HepG2 (cell line): ENCODE results near the gene NMBR. TPM values are rescaled to one million over a fixed set of nuclear protein-coding genes. Genes with fewer than 3 reads are reported as not detected.
A peak's percentile ranks its signal among the peaks of the same experiment; 100 is the strongest.

ENCODE experiments used
- EHMT2 ChIP-seq: fragments of 200-600 bp; sonication (generic); IDR thresholded peaks from 2 replicates; pipeline ENCODE4 v1.7.0; 2017; ENCODE audit warnings: antibody characterized with exemption, low read depth, low read length, borderline replicate concordance
- ISL2 ChIP-seq: sonication (generic); formaldehyde crosslinking; IDR thresholded peaks from 2 replicates; pipeline ENCODE4 v1.5.0; 2020; ENCODE audit warnings: missing genetic modification reagents
- MIER2 ChIP-seq: IDR thresholded peaks from 2 replicates; pipeline ENCODE4 v1.6.1; 2016; ENCODE audit warnings: missing biosample characterization, missing genetic modification reagents
- NCOA2 ChIP-seq: sonication (generic); formaldehyde crosslinking; IDR thresholded peaks from 2 replicates; pipeline ENCODE4 v1.8.0; 2022; ENCODE audit warnings: inconsistent platforms
- PRMT3 ChIP-seq: sonication (generic); formaldehyde crosslinking; IDR thresholded peaks from 2 replicates; pipeline ENCODE4 v1.8.1; 2022; ENCODE audit warnings: low read depth, mild to moderate bottlenecking, moderate library complexity, missing genetic modification reagents, borderline replicate concordance
- TARDBP ChIP-seq: sonication (generic); formaldehyde crosslinking; IDR thresholded peaks from 2 replicates; pipeline ENCODE4 v1.8.0; 2022; ENCODE audit warnings: mild to moderate bottlenecking, missing genetic modification reagents
- ZNF772 ChIP-seq: sonication (generic); formaldehyde crosslinking; IDR thresholded peaks from 2 replicates; pipeline ENCODE4 v1.5.0; 2020; ENCODE audit warnings: mild to moderate bottlenecking, missing genetic modification reagents
- ZNF891 ChIP-seq: sonication (generic); formaldehyde crosslinking; IDR thresholded peaks from 2 replicates; pipeline ENCODE4 v1.5.0; 2020; ENCODE audit warnings: mild to moderate bottlenecking, missing genetic modification reagents
- polyA plus RNA-seq, 8 experiments: library from polyadenylated mRNA; depleted of rRNA in 3 of 8; stranded (reverse) in 7 of 8; unstranded in 1 of 8; fragments of >200 nt; fragmentation: Illumina TruSeq in 4 of 8; extraction: Trizol in 4 of 8; gene quantifications; 2 replicates each; pipeline versions ENCODE4 v1.2.1 to v1.2.3, GENCODE V29; 2011 to 2016; ENCODE audit warnings: low read depth in 4 of 8, missing spikeins in 1 of 8, mixed read lengths in 1 of 8; ENCODE audit not compliant: insufficient read depth in 1 of 8
- total RNA-seq, 5 experiments: library from RNA; depleted of rRNA; stranded (reverse); fragments of >200 nt; fragmentation: Illumina TruSeq; extraction: Trizol; gene quantifications; 2 replicates each; pipeline ENCODE4 v1.2.3, GENCODE V29; 2016; ENCODE audit warnings: low read depth in 1 of 5
- TF ChIP-seq, protein P1 (sequence below): sonication (generic); formaldehyde crosslinking; IDR thresholded peaks from 2 replicates; pipeline ENCODE4 v1.4.0; 2020; ENCODE audit warnings: mild to moderate bottlenecking, low read depth, missing genetic modification reagents
- TF ChIP-seq, protein P2 (sequence below), 2 experiments: fragments of 450-650 bp in 1 of 2; sonication (generic) in 1 of 2; formaldehyde crosslinking; IDR thresholded peaks; 2 replicates each; pipeline versions ENCODE4 v1.5.0 to v1.8.0; 2020 to 2022; ENCODE audit warnings: mild to moderate bottlenecking in 1 of 2, missing genetic modification reagents in 1 of 2
- TF ChIP-seq, protein P3 (sequence below): sonication (generic); formaldehyde crosslinking; IDR thresholded peaks from 2 replicates; pipeline ENCODE4 v1.9.0; 2021; ENCODE audit warnings: missing genetic modification reagents, borderline replicate concordance
- TF ChIP-seq, protein P4 (sequence below): sonication (generic); formaldehyde crosslinking; IDR thresholded peaks from 2 replicates; pipeline ENCODE4 v1.9.0; 2022; ENCODE audit warnings: low read depth, missing genetic modification reagents
- TF ChIP-seq, protein P5 (sequence below): sonication (generic); formaldehyde crosslinking; IDR thresholded peaks from 2 replicates; pipeline ENCODE4 v1.5.0; 2020; ENCODE audit warnings: missing genetic modification reagents, mild to moderate bottlenecking, borderline replicate concordance
- TF ChIP-seq, protein P6 (sequence below): sonication (generic); formaldehyde crosslinking; IDR thresholded peaks from 2 replicates; pipeline ENCODE4 v1.9.0; 2021; ENCODE audit warnings: mild to moderate bottlenecking, missing genetic modification reagents

The NMBR gene
- total and polyA plus RNA-seq, 2 of the 13 experiments (the other 11 are each of a cell fraction or from before 2014, with no cell fraction given): not detected

DNA sequence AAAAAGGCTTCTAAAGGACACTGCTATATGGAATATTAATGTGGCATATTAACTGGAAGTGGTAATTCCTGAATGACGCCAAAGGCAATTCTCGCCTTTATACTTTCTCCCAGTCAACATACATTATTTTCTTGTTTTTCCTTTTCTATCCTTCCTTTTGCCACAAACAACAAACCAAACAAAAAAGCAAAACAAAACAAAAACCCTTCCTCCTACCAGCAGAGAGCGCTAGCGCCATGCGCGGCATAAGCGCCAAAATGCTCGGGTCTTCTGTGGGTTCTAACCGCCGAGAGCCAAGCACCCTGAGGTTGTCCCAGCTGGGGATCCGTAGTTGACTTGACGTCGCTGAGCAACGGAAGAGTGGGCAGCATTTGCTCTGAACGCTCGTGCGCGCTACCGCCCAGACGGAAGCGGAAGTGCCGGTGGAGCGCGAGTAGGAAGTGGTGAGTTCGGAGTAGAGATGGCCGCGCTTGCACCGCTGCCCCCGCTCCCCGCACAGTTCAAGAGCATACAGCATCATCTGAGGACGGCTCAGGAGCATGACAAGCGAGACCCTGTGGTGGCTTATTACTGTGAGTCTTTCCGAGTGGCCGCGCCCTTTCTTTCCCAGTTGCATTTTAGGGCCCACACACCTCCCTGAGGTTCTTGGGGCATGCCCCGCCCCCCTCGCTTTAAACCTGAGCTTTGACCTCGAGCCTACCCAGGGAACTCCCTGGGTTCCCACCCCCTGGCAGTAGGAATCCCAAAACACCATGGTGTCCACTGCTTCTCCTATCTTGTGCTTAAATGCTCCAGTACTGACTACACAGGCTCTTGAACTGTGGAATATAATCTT lies at the start of gene NMBR, which contains the start of gene VTA1 (continued):
- TF ChIP-seq, protein P1, sequence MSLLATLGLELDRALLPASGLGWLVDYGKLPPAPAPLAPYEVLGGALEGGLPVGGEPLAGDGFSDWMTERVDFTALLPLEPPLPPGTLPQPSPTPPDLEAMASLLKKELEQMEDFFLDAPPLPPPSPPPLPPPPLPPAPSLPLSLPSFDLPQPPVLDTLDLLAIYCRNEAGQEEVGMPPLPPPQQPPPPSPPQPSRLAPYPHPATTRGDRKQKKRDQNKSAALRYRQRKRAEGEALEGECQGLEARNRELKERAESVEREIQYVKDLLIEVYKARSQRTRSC: no peak
- TF ChIP-seq, protein P2, sequence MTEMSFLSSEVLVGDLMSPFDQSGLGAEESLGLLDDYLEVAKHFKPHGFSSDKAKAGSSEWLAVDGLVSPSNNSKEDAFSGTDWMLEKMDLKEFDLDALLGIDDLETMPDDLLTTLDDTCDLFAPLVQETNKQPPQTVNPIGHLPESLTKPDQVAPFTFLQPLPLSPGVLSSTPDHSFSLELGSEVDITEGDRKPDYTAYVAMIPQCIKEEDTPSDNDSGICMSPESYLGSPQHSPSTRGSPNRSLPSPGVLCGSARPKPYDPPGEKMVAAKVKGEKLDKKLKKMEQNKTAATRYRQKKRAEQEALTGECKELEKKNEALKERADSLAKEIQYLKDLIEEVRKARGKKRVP (CRISPR knock-in tag; IDR thresholded peaks at IDR 0.05): peak in 1 of 2 experiments; percentile 56; a peak in 1 of 4 replicates
- peak; percentile 93; the same call in 1 of the 2 replicates for TF ChIP-seq PRMT3 (CRISPR knock-in tag)
- TF ChIP-seq, protein P3, sequence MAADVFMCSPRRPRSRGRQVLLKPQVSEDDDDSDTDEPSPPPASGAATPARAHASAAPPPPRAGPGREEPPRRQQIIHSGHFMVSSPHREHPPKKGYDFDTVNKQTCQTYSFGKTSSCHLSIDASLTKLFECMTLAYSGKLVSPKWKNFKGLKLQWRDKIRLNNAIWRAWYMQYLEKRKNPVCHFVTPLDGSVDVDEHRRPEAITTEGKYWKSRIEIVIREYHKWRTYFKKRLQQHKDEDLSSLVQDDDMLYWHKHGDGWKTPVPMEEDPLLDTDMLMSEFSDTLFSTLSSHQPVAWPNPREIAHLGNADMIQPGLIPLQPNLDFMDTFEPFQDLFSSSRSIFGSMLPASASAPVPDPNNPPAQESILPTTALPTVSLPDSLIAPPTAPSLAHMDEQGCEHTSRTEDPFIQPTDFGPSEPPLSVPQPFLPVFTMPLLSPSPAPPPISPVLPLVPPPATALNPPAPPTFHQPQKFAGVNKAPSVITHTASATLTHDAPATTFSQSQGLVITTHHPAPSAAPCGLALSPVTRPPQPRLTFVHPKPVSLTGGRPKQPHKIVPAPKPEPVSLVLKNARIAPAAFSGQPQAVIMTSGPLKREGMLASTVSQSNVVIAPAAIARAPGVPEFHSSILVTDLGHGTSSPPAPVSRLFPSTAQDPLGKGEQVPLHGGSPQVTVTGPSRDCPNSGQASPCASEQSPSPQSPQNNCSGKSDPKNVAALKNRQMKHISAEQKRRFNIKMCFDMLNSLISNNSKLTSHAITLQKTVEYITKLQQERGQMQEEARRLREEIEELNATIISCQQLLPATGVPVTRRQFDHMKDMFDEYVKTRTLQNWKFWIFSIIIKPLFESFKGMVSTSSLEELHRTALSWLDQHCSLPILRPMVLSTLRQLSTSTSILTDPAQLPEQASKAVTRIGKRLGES: no peak
- TF ChIP-seq ZNF891 (CRISPR knock-in tag): peak; percentile 96
- peak; percentile 99 for TF ChIP-seq TARDBP
- TF ChIP-seq MIER2 (CRISPR knock-in tag): peak; percentile 89
- TF ChIP-seq ZNF772: peak; percentile 92
- peak; percentile 82 for TF ChIP-seq ISL2 (CRISPR knock-in tag)
- peak; percentile 72 for TF ChIP-seq NCOA2 (CRISPR knock-in tag)
- peak; percentile 96; the same call in 1 of the 2 replicates for TF ChIP-seq EHMT2
- TF ChIP-seq, protein P4, sequence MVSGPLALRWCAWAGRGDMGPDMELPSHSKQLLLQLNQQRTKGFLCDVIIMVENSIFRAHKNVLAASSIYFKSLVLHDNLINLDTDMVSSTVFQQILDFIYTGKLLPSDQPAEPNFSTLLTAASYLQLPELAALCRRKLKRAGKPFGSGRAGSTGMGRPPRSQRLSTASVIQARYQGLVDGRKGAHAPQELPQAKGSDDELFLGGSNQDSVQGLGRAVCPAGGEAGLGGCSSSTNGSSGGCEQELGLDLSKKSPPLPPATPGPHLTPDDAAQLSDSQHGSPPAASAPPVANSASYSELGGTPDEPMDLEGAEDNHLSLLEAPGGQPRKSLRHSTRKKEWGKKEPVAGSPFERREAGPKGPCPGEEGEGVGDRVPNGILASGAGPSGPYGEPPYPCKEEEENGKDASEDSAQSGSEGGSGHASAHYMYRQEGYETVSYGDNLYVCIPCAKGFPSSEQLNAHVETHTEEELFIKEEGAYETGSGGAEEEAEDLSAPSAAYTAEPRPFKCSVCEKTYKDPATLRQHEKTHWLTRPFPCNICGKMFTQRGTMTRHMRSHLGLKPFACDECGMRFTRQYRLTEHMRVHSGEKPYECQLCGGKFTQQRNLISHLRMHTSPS (CRISPR knock-in tag): peak; percentile 55; the same call in 1 of the 2 replicates
- TF ChIP-seq, protein P5, sequence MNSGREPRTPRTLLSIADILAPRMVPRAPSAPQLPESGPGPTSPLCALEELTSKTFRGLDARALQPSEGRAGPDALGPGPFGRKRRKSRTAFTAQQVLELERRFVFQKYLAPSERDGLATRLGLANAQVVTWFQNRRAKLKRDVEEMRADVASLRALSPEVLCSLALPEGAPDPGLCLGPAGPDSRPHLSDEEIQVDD (CRISPR knock-in tag): peak; percentile 74; the same call in 1 of the 2 replicates
- TF ChIP-seq, protein P6, sequence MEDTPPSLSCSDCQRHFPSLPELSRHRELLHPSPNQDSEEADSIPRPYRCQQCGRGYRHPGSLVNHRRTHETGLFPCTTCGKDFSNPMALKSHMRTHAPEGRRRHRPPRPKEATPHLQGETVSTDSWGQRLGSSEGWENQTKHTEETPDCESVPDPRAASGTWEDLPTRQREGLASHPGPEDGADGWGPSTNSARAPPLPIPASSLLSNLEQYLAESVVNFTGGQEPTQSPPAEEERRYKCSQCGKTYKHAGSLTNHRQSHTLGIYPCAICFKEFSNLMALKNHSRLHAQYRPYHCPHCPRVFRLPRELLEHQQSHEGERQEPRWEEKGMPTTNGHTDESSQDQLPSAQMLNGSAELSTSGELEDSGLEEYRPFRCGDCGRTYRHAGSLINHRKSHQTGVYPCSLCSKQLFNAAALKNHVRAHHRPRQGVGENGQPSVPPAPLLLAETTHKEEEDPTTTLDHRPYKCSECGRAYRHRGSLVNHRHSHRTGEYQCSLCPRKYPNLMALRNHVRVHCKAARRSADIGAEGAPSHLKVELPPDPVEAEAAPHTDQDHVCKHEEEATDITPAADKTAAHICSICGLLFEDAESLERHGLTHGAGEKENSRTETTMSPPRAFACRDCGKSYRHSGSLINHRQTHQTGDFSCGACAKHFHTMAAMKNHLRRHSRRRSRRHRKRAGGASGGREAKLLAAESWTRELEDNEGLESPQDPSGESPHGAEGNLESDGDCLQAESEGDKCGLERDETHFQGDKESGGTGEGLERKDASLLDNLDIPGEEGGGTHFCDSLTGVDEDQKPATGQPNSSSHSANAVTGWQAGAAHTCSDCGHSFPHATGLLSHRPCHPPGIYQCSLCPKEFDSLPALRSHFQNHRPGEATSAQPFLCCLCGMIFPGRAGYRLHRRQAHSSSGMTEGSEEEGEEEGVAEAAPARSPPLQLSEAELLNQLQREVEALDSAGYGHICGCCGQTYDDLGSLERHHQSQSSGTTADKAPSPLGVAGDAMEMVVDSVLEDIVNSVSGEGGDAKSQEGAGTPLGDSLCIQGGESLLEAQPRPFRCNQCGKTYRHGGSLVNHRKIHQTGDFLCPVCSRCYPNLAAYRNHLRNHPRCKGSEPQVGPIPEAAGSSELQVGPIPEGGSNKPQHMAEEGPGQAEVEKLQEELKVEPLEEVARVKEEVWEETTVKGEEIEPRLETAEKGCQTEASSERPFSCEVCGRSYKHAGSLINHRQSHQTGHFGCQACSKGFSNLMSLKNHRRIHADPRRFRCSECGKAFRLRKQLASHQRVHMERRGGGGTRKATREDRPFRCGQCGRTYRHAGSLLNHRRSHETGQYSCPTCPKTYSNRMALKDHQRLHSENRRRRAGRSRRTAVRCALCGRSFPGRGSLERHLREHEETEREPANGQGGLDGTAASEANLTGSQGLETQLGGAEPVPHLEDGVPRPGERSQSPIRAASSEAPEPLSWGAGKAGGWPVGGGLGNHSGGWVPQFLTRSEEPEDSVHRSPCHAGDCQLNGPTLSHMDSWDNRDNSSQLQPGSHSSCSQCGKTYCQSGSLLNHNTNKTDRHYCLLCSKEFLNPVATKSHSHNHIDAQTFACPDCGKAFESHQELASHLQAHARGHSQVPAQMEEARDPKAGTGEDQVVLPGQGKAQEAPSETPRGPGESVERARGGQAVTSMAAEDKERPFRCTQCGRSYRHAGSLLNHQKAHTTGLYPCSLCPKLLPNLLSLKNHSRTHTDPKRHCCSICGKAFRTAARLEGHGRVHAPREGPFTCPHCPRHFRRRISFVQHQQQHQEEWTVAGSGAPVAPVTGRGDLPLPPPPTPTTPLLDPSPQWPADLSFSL (CRISPR knock-in tag): no peak
